PC-3 (cell line): ENCODE data around the gene ATXN7L1. TPM values are rescaled to one million over a fixed set of nuclear protein-coding genes. Genes with fewer than 3 reads are reported as not detected.

Experiments
- ATAC-seq: fragments of 200-7000 bp; cut with Tn5 transposase; 2 replicates; pipeline ENCODE4 v1.9.1; 2020; ENCODE audit warnings: mild to moderate bottlenecking, moderate library complexity
- BruUV-seq: library from RNA; stranded (reverse); fragments of 400-500 nt; replicated peaks from 2 replicates; lab custom pipeline; 2021; lab: Mats Ljungman, UMichigan
- CTCF ChIA-PET: fragments of 300-600 bp; sonication (Branson Sonifier 250); formaldehyde crosslinking; loops from one replicate; lab custom pipeline; 2022; ENCODE audit warnings: antibody characterized with exemption; lab: Charles Lee
- POLR2A ChIA-PET: fragments of 300-600 bp; sonication (Branson Sonifier 250); formaldehyde crosslinking; loops from one replicate; lab custom pipeline; 2022; ENCODE audit warnings: antibody characterized with exemption; ENCODE audit not compliant: unreplicated experiment; lab: Charles Lee
- DNase-seq: peaks from one replicate; pipeline ENCODE4 v3.0.0-alpha.2; 2015
- H2AFZ ChIP-seq: fragments of 300-600 bp; sonication (generic); 2 replicates; pipeline ENCODE4 v1.6.0; 2016; ENCODE audit warnings: antibody characterized with exemption, low read length
- H3F3A ChIP-seq: fragments of 300-600 bp; sonication (generic); one replicate; pipeline ENCODE4 v1.6.0; 2017; ENCODE audit warnings: antibody characterized with exemption, low read length, control low read depth, mild to moderate bottlenecking; ENCODE audit not compliant: unreplicated experiment
- H3K27ac ChIP-seq: fragments of 300-600 bp; sonication (generic); 2 replicates; pipeline ENCODE4 v1.5.1; 2016; ENCODE audit warnings: mild to moderate bottlenecking, low read length
- H3K27me3 ChIP-seq: fragments of 300-600 bp; sonication (generic); 2 replicates; pipeline ENCODE4 v1.6.1; 2016; ENCODE audit warnings: low read length, mixed read lengths
- H3K36me3 ChIP-seq: fragments of 300-600 bp; sonication (generic); 2 replicates; pipeline ENCODE4 v1.6.1; 2016; ENCODE audit warnings: low read depth, mixed run types, low read length, mixed read lengths
- H3K4me1 ChIP-seq: fragments of 300-600 bp; sonication (generic); 2 replicates; pipeline ENCODE4 v1.5.1; 2016; ENCODE audit warnings: low read length; ENCODE audit not compliant: insufficient read depth
- H3K4me2 ChIP-seq: fragments of 300-600 bp; sonication (generic); 2 replicates; pipeline ENCODE4 v1.6.0; 2016; ENCODE audit warnings: low read length
- H3K4me3 ChIP-seq: fragments of 300-600 bp; sonication (generic); 2 replicates; pipeline ENCODE4 v1.5.1; 2016; ENCODE audit warnings: mild to moderate bottlenecking, low read length, mixed read lengths
- H3K79me2 ChIP-seq: fragments of 300-600 bp; sonication (generic); 2 replicates; pipeline ENCODE4 v1.6.1; 2017; ENCODE audit warnings: low read length, mixed read lengths
- H3K9ac ChIP-seq: fragments of 300-600 bp; sonication (generic); 2 replicates; pipeline ENCODE4 v1.6.0; 2016; ENCODE audit warnings: mild to moderate bottlenecking, low read length
- H3K9me2 ChIP-seq: fragments of 300-600 bp; sonication (generic); replicated peaks from 2 replicates; pipeline ENCODE4 v1.6.1; 2016; ENCODE audit warnings: mixed run types, low read length, mixed read lengths
- H3K9me3 ChIP-seq: fragments of 300-600 bp; sonication (generic); 2 replicates; pipeline ENCODE4 v1.6.1; 2016; ENCODE audit warnings: low read length, mixed read lengths
- H4K20me1 ChIP-seq: fragments of 300-600 bp; sonication (generic); 2 replicates; pipeline ENCODE4 v1.6.1; 2016; ENCODE audit warnings: low read length, mixed read lengths
- CTCF ChIP-seq: fragments of 300-600 bp; sonication (generic); conservative IDR thresholded peaks from 2 replicates; pipeline ENCODE4 v1.5.1; 2017; ENCODE audit warnings: antibody characterized with exemption, low read depth, mild to moderate bottlenecking, low read length
- EZH2 ChIP-seq: fragments of 300-600 bp; sonication (generic); IDR thresholded peaks from one replicate; pipeline ENCODE4 v1.6.1; 2017; ENCODE audit warnings: antibody characterized with exemption, mild to moderate bottlenecking, low read length; ENCODE audit not compliant: unreplicated experiment
- EZH2phosphoT487 ChIP-seq: fragments of 300-600 bp; sonication (generic); IDR thresholded peaks from 2 replicates; pipeline ENCODE4 v1.6.1; 2018; ENCODE audit warnings: mild to moderate bottlenecking, antibody characterized with exemption, low read length, borderline replicate concordance
- intact Hi-C: fragments of 100-400 bp; cut with micrococcal nuclease; formaldehyde crosslinking; loops from 2 replicates; pipeline ENCODE4 v1.9.0; 2023
- total RNA-seq: library from RNA; depleted of rRNA; stranded (reverse); fragments of >200 nt; gene quantifications from 2 replicates; pipeline ENCODE4 v1.2.3, GENCODE V29; 2014

The ATXN7L1 gene
- total RNA-seq, 1 experiment from 2014 or later = 16.0 TPM

- no peaks in the 10 kb centered on the region for H3K36me3 ChIP-seq
- no peaks in the 10 kb centered on the region for H4K20me1 ChIP-seq
- ATAC-seq (no peak), DNase-seq (no peak)
- no peaks in the 10 kb centered on the region for H3K79me2 ChIP-seq
- no peak for TF ChIP-seq CTCF
- no peak for TF ChIP-seq EZH2phosphoT487
- no peak for TF ChIP-seq EZH2
- H3K9me3 ChIP-seq = no peaks in the 10 kb centered on the region
- H3F3A ChIP-seq = peaks cover 6% of the 10 kb centered on the region
- ChIA-PET POLR2A (no interaction called here), CTCF (no interaction called here)
- no peaks in the 10 kb centered on the region for H3K9me2 ChIP-seq
- H2AFZ ChIP-seq = no peak overlapping the region
- intact Hi-C loops = loop anchor here (5.0 kb wide), 1 partner anchor 113 kb away; the partner anchor contains the start of gene RINT1
- H3K4me3 ChIP-seq = no peak overlapping the region
- peaks cover 24% of the 10 kb centered on the region for H3K4me1 ChIP-seq
- H3K27ac ChIP-seq = no peak overlapping the region
- no peak overlapping the region for H3K9ac ChIP-seq
- no peaks in the 10 kb centered on the region for H3K27me3 ChIP-seq
- H3K4me2 ChIP-seq = no peak overlapping the region
- BruUV-seq = no TSS peak
These were observed 231.5 kb downstream of the ATXN7L1 start for GRCh38 chr7:105644937-105645336.

- no peaks in the 10 kb centered on the region for H3F3A ChIP-seq
- peaks cover 13% of the 10 kb centered on the region for H3K4me1 ChIP-seq
- no peak for TF ChIP-seq EZH2phosphoT487
- TF ChIP-seq EZH2 = no peak
- no peak for TF ChIP-seq CTCF
- no peaks in the 10 kb centered on the region for H3K9me3 ChIP-seq
- intact Hi-C loops = no loop called here
- CTCF ChIA-PET = no interaction called here
- H3K9me2 ChIP-seq = no peaks in the 10 kb centered on the region
- DNase-seq (no peak), ATAC-seq (no peak)
- no peaks in the 10 kb centered on the region for H3K27me3 ChIP-seq
- H3K79me2 ChIP-seq = no peaks in the 10 kb centered on the region
- H4K20me1 ChIP-seq = no peaks in the 10 kb centered on the region
- H3K36me3 ChIP-seq = no peaks in the 10 kb centered on the region
- H3K9ac ChIP-seq = no peak overlapping the region
- H3K4me3 ChIP-seq = no peak overlapping the region
- POLR2A ChIA-PET = no interaction called here
- BruUV-seq = no TSS peak
- no peak overlapping the region for H3K27ac ChIP-seq
- H2AFZ ChIP-seq = no peak overlapping the region
- no peak overlapping the region for H3K4me2 ChIP-seq
These were observed 232.5 kb downstream of the ATXN7L1 start for GRCh38 chr7:105643851-105644250.

- CTCF ChIA-PET = no interaction called here
- TF ChIP-seq CTCF = no peak
- no peak for TF ChIP-seq EZH2
- TF ChIP-seq EZH2phosphoT487 = no peak
These were observed 233.0 kb downstream of the ATXN7L1 start for GRCh38 chr7:105643384-105643783.

More at GRCh38 chr7:105643384-105643783, 233.0 kb downstream of the ATXN7L1 start:
- no peak overlapping the region for H2AFZ ChIP-seq
- POLR2A ChIA-PET = no interaction called here
- H3K9ac ChIP-seq = no peak overlapping the region
- BruUV-seq = no TSS peak
- no peaks in the 10 kb centered on the region for H3K9me2 ChIP-seq
- intact Hi-C loops = no loop called here
- ATAC-seq (no peak), DNase-seq (no peak)
- no peaks in the 10 kb centered on the region for H3K9me3 ChIP-seq
- no peaks in the 10 kb centered on the region for H3K36me3 ChIP-seq
- H3K4me3 ChIP-seq = no peak overlapping the region
- no peaks in the 10 kb centered on the region for H3K79me2 ChIP-seq
- no peak overlapping the region for H3K27ac ChIP-seq
- peaks cover 10% of the 10 kb centered on the region for H3K4me1 ChIP-seq
- no peaks in the 10 kb centered on the region for H4K20me1 ChIP-seq
- no peaks in the 10 kb centered on the region for H3K27me3 ChIP-seq
- H3K4me2 ChIP-seq = no peak overlapping the region
- no peaks in the 10 kb centered on the region for H3F3A ChIP-seq
